K562 (cell line): ENCODE results near the gene NAT10.

Experiments
- GABPA ChIP-seq: fragments of 200-800 bp; sonication (Bioruptor generic); conservative IDR thresholded peaks from 2 replicates; pipeline ENCODE4 v1.6.1; 2016; ENCODE audit warnings: low read depth, missing genetic modification characterization, missing compliant biosample characterization
- HDGF ChIP-seq: fragments of 450-650 bp; IDR thresholded peaks from 2 replicates; pipeline ENCODE4 v1.6.1; 2016
- JUND ChIP-seq, 2 experiments: IDR thresholded peaks; 2 replicates in 1 of 2; 3 replicates in 1 of 2; pipeline ENCODE4 v1.6.1; 2011; ENCODE audit warnings: borderline replicate concordance in 2 of 2, low read depth in 2 of 2, low read length in 2 of 2, improper control_type of control experiment in 1 of 2, missing biosample characterization in 1 of 2, missing genetic modification characterization in 1 of 2, missing genetic modification reagents in 1 of 2
- MXI1 ChIP-seq: IDR thresholded peaks from 2 replicates; pipeline ENCODE4 v1.6.1; 2011; ENCODE audit warnings: low read depth, mild to moderate bottlenecking, improper control_type of control experiment, low read length
- NR3C1 ChIP-seq: sonication (generic); formaldehyde crosslinking; IDR thresholded peaks from 2 replicates; pipeline ENCODE4 v1.8.1; 2022; ENCODE audit warnings: missing genetic modification reagents
- RFX7 ChIP-seq: fragments of 250-450 bp; sonication (Bioruptor Pico); IDR thresholded peaks from 2 replicates; pipeline ENCODE4 v1.5.1; 2021; ENCODE audit warnings: mild to moderate bottlenecking
- TF ChIP-seq, protein P1 (sequence below): sonication (generic); formaldehyde crosslinking; IDR thresholded peaks from 2 replicates; pipeline ENCODE4 v1.4.0; 2020; ENCODE audit warnings: mild to moderate bottlenecking, missing genetic modification reagents

DNA sequence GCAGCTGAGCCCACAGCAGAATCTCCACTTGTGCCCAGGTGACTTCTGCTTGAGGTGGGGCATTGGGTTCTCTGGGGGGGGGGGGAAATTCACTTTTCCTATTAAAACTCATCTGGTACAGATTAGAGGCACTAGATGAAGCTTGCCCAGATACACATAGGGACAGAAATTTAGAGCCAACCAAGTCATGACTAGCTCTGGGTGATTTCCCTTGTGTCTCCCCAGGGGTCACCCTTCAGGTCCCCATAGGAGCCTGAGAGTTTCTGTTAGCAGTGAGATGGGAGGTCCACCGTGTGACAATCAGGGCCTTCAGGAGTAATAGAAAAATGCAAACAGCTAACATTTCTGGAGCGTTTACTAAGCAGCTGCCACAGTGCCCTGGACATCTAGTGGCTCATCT is 77.0 kb downstream of the NAT10 start:
- TF ChIP-seq NR3C1 (CRISPR knock-in tag) (no peak), MXI1 (no peak), HDGF (no peak), RFX7 (CRISPR knock-in tag) (no peak), JUND (IDR thresholded peaks at IDR 0.05; ENCODE audit: borderline replicate concordance, low read depth, low read length) (no peak), JUND (tag; IDR thresholded peaks at IDR 0.05; ENCODE audit: borderline replicate concordance, low read depth, low read length) (no peak), GABPA (tag) (no peak)
- TF ChIP-seq, protein P1, sequence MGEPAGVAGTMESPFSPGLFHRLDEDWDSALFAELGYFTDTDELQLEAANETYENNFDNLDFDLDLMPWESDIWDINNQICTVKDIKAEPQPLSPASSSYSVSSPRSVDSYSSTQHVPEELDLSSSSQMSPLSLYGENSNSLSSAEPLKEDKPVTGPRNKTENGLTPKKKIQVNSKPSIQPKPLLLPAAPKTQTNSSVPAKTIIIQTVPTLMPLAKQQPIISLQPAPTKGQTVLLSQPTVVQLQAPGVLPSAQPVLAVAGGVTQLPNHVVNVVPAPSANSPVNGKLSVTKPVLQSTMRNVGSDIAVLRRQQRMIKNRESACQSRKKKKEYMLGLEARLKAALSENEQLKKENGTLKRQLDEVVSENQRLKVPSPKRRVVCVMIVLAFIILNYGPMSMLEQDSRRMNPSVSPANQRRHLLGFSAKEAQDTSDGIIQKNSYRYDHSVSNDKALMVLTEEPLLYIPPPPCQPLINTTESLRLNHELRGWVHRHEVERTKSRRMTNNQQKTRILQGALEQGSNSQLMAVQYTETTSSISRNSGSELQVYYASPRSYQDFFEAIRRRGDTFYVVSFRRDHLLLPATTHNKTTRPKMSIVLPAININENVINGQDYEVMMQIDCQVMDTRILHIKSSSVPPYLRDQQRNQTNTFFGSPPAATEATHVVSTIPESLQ (CRISPR knock-in tag), result no peak
